ENCODE results near the gene LMNA.

DNA sequence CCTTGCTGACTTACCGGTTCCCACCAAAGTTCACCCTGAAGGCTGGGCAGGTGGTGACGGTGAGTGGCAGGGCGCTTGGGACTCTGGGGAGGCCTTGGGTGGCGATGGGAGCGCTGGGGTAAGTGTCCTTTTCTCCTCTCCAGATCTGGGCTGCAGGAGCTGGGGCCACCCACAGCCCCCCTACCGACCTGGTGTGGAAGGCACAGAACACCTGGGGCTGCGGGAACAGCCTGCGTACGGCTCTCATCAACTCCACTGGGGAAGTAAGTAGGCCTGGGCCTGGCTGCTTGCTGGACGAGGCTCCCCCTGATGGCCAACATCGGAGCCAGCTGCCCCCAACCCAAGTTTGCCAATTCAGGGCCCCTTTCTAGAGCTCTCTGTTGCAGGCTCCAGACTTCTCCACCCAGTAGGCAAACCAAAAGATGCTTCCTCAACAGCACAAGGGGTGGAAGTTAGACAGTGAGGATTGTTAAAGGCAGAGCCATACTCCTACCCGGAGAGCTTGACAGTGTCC lies 22.5 kb downstream of the LMNA start:
- TF ChIP-seq, protein P1, sequence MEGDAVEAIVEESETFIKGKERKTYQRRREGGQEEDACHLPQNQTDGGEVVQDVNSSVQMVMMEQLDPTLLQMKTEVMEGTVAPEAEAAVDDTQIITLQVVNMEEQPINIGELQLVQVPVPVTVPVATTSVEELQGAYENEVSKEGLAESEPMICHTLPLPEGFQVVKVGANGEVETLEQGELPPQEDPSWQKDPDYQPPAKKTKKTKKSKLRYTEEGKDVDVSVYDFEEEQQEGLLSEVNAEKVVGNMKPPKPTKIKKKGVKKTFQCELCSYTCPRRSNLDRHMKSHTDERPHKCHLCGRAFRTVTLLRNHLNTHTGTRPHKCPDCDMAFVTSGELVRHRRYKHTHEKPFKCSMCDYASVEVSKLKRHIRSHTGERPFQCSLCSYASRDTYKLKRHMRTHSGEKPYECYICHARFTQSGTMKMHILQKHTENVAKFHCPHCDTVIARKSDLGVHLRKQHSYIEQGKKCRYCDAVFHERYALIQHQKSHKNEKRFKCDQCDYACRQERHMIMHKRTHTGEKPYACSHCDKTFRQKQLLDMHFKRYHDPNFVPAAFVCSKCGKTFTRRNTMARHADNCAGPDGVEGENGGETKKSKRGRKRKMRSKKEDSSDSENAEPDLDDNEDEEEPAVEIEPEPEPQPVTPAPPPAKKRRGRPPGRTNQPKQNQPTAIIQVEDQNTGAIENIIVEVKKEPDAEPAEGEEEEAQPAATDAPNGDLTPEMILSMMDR (conservative IDR thresholded peaks at IDR 0.05; ENCODE audit: low read length), result peak; percentile 42; the same call in 1 of the 2 replicates
- no peak for TF ChIP-seq EZH2phosphoT487 (IDR thresholded peaks at IDR 0.05; ENCODE audit: borderline replicate concordance, low read depth, low read length)

Data from OCI-LY7 (cell line).